SK-N-SH treated with all-trans-retinoic acid at 6 μM for 48 hours (cell line): ENCODE measurements around the gene AHSG.

Experiments
- CREB5 ChIP-seq: fragments of 250-450 bp; sonication (Bioruptor Pico); IDR thresholded peaks from 2 replicates; pipeline ENCODE4 v1.5.1; 2020; ENCODE audit warnings: low read depth, mild to moderate bottlenecking, moderate library complexity
- ESRRG ChIP-seq: fragments of 250-450 bp; sonication (Bioruptor Pico); IDR thresholded peaks from 2 replicates; pipeline ENCODE4 v1.6.1; 2021; ENCODE audit warnings: mild to moderate bottlenecking
- PATZ1 ChIP-seq: fragments of 250-450 bp; sonication (Bioruptor Pico); IDR thresholded peaks from 2 replicates; pipeline ENCODE4 v1.8.0; 2020; ENCODE audit warnings: mild to moderate bottlenecking, moderate library complexity, borderline replicate concordance
- PPARA ChIP-seq: fragments of 250-450 bp; sonication (Bioruptor Pico); IDR thresholded peaks from 2 replicates; pipeline ENCODE4 v1.5.0; 2020; ENCODE audit warnings: mild to moderate bottlenecking, borderline replicate concordance
- RARB ChIP-seq: fragments of 250-450 bp; sonication (Bioruptor Pico); IDR thresholded peaks from 2 replicates; pipeline ENCODE4 v1.8.0; 2021; ENCODE audit warnings: mild to moderate bottlenecking, moderate library complexity
- SNAI2 ChIP-seq: fragments of 250-450 bp; sonication (Bioruptor Pico); IDR thresholded peaks from 2 replicates; pipeline ENCODE4 v1.5.0; 2020; ENCODE audit warnings: mild to moderate bottlenecking, moderate library complexity
- ZNF8 ChIP-seq: fragments of 450-650 bp; formaldehyde crosslinking; IDR thresholded peaks from 2 replicates; pipeline ENCODE4 v1.5.0; 2020; ENCODE audit warnings: mild to moderate bottlenecking, moderate library complexity

- TF ChIP-seq ZNF8 (CRISPR knock-in tag): no peak
- no peak for TF ChIP-seq RARB (CRISPR knock-in tag)
- no peak for TF ChIP-seq SNAI2 (CRISPR knock-in tag)
- no peak for TF ChIP-seq PPARA (CRISPR knock-in tag)
- no peak for TF ChIP-seq CREB5 (CRISPR knock-in tag)
- TF ChIP-seq PATZ1 (CRISPR knock-in tag): no peak
- no peak for TF ChIP-seq ESRRG
These were observed 795 bp upstream of the AHSG start for GRCh38 chr3:186612065-186612464.
